Right lung (tissue), 10 donors: ENCODE results near the gene ZBTB20. TPM values are rescaled to one million over a fixed set of nuclear protein-coding genes. Genes with fewer than 3 reads are reported as not detected.
"Not testable (repeated sequence)": the region's sequence is repeated elsewhere in the genome, so short reads cannot be mapped to it uniquely, and the experiment has no call there.

ENCODE experiments used
- DNase-seq, 2 donors: peaks; one replicate each; pipeline ENCODE4 v3.0.0-alpha.2; 2013
- long read RNA-seq, 8 donors: transcript quantifications; one replicate each; lab custom pipeline, GENCODE V29; 2026
- polyA plus RNA-seq, 5 donors: library from polyadenylated mRNA; unstranded; fragments of 120-200 nt; gene quantifications; one replicate each; pipeline versions ENCODE4 v1.2.1 to v1.2.3, GENCODE V29; 2013; ENCODE audit warnings: inconsistent platforms in 1 of 5, low replicate concordance in 1 of 5; ENCODE audit not compliant: insufficient read length in 5 of 5, insufficient read depth in 1 of 5

ZBTB20 gene
- 1 to 10 TPM in 4 of 5 donors, under 1 TPM in 1; 0.86 to 5.4 (median 4.4) TPM for polyA plus RNA-seq
- long read RNA-seq, donor 1, result 0 reads
- long read RNA-seq, donor 2, result 0 reads
- long read RNA-seq, donor 3, result 0 reads
- long read RNA-seq, donor 4, result 0 reads
- long read RNA-seq, donor 5, result 0 reads
- long read RNA-seq, donor 6, result 0 reads
- long read RNA-seq, donor 7, result 0 reads
- long read RNA-seq, donor 8, result 0 reads

DNA sequence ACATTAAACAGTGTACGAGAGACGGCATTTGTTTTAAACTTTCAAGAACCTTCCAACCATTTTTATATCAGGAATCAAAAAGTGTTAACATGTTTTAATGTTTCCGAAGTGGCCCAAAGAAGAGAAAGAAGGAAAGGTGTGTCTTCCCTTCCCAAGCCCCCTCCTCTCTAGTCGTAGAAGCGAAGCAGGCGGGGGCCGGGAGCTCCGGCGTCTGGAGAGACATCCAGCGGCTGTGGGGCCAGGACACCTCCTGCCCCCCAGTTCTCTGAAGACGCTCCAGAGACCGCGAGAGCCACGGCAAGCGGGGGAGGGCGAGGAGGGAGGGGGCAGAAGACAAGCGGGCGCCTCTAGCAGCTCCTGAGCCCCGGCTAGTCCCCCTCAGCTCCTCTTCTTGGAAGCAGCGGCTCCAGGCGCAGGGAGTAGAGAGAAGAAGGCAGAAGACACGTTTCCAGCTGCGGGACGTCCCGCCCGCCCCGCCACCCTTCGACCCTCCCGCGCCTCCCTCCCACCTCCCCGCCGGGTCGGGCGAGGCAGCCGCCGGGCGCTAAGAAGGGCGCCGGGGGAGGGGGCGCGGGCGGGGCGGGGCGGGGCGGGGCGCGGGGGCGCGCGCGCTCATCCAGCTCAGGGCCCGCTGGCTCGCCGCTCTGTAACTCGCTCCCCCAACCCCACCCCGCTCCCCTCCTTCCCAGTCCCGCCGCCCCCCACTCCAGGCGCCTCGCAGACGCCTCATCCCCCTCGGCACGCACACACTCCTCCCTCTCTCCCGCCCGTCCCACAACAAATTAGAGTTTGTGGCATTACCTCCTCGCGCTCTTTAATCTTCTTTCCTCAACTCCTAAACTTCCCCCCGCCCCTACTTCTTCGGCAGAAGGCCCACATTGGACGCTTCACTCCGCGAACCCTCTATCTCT, at the start of gene ZBTB20:
ZBTB20 (minus strand) TSS at position 871 of the 911 bp plus-strand sequence.
- DNase-seq, result peak; percentile 77 to 78

DNA sequence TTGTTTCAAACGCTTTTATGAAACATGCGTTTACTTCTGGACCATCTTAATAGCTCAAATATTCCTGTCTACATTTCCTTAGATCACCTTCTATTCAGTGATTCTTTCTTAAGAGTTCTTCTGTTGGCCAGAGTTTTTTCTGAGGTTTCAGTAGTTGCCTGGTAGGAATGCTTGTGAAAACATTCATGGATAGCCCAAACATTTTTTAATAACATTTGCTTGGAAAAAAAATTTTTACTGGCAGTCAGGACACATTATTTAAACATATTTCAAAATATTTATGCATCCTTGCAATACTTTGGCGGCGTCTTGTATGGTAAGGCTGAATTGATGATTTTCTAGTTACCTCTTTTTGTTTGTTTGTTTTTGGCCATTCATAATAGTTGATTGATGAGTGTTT, 47.4 kb upstream of the ZBTB20 start:
- DNase-seq, result no peak

DNA sequence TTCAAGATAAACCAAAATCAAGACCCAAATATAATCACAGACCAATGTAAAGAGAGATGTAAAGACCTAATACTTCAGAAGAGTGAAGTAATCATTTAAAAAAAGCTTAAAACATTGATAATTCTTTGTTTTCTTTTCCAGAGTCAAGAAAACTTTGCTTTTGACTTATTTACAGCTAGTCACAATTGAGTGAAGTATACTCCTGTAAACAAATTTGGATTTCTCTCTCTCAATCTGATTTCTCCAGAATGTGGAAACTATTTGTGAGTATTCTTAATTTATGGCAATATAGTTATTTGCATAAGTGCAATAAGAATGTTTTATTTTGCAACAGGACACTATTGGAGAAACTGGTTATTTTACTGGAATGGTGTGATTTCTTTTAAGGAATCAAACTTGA, 43.7 kb upstream of the ZBTB20 start:
- no peak for DNase-seq

DNA sequence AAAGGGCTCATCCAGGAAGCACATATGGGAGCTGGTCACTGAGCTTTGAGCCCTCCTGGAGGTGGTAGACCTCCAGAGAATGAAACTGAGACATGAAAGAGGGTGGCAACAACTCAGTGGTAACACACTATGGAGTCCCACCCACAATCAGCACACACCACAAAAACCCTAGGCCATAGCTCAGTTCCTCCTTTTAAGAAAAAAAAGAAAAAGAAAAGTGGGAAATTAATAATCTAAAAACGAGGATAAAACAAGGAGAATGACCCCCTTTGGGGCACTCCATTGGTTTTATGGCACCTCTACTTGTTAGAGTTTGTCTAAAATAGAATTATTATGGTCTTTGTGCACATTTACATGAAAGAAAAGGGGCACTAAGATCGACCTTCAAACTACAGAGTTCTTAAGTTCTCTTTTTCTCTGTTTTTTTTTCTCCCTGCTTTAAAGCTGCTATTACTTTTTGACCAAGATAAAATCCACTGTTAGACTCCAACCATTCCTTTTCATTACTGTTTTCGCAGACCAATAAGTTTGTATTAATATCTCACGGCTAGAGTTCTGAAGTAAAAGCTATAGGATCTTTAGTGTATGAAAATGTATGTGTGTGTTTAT, 40.2 kb upstream of the ZBTB20 start:
- DNase-seq, result no peak

DNA sequence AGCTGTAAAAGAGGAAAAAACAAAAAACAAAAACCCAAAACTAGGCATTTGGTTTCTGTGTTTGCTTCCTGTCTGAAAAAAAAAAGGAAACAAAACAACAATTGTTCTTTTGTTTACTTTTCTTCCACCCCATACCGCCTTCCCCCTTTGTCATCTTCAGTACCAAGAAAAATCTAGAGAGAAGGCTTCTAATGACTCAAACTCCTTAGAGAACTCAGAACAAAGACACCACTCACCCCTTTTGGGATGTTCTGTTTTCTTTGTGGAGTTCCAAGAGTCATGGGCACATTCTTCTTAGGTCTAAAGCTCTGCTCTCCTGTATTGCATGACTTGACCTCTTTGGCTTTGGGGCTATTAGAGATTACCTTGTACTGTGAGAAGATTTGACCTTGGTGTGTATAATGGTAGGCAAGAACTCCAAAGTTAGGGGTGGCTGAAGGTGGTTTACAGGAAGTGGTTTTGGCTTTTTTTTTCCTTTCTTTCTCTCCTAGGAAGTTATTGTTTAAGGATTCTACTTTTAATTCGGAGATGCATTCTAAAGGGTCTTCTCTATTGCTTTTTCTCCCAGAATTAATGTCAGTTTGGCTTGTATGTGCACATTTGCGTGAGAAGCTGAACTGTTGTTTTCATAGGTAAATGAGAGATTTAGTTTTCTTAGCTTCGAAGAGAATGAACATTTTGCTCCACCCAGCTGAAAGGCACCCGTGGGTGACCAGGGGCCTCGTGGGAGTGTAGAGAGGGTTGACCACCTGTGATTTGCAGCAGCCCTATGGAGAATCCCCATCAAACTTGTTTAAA, 39.5 kb upstream of the ZBTB20 start:
- no peak for DNase-seq

DNA sequence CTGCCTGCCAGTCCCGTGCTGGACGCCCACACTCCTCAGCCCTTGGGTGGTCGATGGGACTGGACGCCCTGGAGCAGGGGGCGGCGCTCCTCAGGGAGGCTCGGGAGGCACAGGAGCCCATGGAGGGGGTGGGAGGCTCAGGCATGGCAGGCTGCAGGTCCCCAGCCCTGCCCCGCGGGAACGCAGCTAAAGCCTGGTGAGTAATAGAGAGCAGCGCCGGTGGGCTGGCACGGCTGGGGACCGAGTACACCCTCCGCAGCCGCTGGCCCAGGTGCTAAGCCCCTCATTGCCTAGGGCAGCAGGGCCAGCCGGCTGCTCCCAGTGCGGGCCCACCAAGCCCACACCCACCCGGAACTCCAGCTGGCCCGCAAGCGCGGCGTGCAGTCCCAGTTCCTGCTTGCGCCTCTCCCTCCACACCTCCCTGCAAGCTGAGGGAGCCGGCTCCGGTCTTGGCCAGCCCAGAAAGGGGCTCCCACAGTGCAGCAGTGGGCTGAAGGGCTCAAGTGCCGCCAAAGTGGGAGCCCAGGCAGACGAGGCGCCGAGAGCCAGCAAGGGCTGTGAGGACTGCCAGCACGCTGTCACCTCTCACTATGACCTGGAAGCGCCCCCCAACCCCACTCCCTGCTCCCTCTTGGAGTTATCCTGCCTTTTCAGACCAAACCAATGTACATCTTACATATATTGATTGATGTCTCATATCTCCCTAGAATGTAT, 37.9 kb upstream of the ZBTB20 start:
- DNase-seq, result not testable (repeated sequence)

DNA sequence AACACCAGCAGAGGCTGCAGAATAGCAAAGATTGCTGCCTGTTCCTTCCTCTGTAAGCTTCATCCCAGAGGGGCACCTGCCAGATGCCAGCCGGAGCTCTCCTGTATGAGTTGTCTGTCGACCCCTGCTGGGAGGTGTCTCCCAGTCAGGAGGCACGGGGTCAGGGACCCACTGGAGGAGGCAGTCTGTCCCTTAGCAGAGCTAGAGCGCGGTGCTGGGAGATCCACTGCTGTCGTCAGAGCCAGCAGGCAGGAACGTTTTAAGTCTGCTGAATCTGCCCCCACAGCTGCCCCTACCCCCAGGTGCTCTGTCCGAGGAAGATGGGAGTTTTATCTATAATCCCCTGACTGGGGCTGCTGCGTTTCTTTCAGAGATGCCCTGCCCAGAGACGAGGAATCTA, 31.8 kb upstream of the ZBTB20 start:
- DNase-seq, result not testable (repeated sequence)

DNA sequence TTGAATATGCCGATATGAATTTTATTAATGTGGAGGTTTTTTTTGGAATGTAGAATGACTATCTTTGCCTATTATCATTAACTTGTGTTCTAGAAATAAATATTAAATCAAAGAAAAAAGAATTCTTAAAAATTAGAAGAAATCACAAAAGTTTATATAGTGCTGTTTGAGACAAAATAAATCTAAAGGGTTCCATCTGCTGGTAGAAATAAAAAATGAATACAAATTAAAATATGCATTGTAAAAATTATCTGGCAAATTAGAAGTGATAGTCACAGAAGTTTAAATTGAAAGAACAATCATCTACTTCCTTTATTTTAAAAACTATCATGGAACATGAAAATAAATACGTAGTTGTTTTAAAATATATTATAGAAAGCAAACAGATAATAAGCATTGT, 22.7 kb upstream of the ZBTB20 start:
- no peak for DNase-seq

DNA sequence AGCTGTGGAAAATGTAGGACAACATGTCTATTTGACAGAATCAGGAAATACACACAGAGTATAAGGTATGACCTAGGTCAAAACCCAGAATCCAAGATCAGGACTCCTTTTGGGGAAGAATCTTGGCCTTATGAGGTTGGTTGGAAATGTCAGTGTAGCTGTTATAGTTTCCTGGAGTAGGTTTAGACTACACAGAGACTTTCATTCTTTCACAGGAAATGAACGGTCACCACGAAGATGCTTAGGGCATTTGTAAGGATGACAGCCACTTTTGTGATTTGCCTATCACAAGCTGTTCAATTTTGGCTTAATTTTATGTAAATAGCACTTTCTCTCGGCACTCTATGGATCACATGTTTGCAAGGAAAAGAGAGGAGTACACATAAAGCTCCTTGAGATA, 18.6 kb upstream of the ZBTB20 start:
- no peak for DNase-seq

DNA sequence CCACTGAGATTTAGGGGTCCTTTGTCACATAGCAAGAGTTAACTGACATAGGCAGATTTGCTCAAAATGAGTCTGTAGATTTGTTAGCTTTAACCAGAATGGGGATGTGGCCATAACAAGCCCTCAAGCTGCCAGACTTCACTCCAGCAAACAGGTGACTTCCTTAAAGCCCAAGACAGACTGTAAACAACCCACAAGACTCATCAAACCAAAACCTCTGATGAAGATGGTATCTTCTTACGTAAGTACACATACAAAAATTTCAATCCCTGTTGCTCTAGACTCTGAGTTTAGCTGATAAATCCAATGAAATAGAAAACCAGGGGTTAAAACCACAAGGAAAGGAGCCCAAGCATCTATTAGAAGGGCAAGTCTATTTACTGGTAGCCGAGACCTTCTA, 18.2 kb upstream of the ZBTB20 start:
- no peak for DNase-seq

DNA sequence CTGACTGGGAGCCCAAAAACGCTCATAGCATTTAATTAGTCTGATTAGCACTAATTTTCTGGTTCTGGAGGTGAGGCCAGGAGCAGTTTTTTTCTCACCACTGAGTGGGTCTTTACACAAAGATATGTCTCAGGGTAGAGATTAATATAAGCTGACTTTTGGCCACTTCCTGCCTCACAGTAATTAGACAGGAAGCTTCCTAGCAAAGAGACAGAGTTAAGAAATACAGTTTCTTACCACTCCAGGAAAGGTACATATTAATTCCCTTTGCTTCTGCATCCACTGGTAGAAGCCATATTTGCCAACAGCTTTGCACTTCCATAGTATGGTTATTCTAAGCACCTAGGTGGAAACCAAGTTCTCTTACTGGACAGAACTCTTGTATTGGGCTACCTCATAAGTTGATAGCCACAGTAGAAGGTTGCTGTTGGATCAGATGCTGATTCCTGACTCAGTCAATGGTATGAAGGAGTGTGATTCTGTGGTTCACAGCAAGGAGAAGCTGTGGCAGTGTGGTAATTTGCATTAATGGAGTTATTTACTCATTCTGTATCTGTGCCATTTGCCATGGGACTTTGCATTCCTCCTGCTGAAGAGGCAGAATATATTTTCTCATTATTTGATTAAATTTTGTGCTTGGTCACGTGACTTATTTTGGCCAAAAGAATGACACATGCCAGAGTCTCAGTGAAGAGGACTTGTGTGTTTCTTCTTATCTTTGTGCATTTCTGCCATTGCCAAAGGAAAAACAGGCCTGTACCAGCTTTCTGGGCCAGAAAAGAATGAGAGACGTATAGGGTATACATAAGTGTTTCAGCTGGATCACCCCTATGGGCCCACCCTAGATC, 17.5 kb upstream of the ZBTB20 start:
- no peak for DNase-seq

DNA sequence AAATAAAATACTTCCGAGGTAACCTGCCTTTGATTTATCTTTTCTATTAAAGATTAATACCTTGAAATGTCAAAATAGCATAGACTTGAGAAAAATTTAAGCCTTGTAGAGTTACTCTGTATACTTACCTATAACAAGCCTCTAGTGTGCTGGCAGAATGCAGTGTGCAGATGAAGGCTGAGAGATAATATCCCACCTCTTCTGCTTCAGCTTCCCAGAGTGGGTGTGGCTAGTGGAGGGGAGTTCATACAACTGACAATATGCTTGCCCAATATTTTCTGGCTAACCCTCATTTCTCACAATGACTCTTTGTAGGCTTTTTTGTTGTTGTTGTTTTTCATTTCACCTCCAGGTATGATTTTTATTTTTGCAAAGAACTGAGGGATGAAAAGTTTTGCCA, 15.7 kb upstream of the ZBTB20 start:
- no peak for DNase-seq

DNA sequence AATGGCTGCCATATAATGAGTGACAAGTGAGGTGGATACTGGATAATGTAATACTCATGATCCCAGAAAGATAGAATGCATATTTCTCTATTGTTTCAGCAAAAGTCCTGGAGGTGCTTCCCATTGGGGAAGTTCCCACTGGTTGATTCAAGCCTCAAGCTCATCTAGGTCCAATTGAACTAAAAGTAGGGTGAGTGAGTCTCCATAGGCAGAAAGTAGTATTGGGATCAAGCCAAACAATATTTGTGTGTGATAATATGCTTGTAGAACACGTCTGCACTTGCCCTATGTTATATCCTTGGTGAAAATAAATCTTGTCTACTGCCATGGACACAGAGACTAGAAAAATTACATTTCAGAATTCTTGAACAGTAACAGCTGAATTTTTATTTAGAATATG, 14.8 kb upstream of the ZBTB20 start:
- DNase-seq, result no peak

DNA sequence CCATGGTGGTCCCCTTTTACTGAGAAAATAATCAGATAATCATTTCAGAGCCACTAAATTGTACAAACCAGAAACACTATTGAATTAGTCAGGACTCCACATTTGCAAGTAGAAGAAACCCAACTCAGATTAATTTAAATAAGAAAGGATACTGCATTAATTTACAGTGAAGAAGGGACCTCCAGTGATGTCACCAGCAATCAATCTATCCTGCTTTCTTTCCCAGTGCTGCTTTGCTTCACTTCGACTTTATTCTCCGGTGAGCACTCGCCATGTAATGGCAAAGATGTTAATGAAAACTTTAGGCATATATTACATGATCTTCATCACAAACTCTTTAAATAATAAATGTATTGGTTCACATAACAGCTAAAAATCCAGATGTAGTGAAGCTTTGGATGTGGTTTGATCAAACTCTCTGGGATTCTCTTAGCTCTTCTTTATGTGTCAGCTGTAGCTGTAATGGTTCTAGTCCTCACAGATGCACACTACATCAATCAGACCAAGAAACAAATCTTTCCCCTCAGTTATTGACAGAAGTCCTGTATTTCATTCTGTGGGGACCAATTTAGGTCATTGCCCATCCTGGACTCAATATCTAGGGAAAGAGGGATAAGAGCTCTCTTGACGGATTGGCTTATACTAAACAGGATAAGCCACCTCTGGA, 14.2 kb upstream of the ZBTB20 start:
- DNase-seq, result no peak

DNA sequence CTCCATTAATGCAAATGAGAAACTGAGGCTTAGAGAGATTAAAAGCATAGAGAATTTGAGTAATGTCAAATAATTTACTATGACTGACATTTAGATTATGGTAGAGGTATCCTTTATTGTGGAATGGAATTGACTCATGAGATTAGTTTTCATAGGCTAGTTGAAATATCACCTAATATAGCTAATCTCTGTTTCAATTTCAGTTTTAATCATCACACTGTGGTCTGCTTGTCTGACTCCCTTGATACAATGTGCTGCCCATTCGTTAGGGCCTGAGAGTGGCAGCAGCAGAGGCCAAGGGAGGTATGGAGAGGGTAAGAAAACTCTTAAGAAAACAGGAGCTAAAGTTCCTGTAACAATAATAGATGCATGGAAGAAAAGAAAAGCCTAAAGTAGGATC, 13.2 kb upstream of the ZBTB20 start:
- no peak for DNase-seq

DNA sequence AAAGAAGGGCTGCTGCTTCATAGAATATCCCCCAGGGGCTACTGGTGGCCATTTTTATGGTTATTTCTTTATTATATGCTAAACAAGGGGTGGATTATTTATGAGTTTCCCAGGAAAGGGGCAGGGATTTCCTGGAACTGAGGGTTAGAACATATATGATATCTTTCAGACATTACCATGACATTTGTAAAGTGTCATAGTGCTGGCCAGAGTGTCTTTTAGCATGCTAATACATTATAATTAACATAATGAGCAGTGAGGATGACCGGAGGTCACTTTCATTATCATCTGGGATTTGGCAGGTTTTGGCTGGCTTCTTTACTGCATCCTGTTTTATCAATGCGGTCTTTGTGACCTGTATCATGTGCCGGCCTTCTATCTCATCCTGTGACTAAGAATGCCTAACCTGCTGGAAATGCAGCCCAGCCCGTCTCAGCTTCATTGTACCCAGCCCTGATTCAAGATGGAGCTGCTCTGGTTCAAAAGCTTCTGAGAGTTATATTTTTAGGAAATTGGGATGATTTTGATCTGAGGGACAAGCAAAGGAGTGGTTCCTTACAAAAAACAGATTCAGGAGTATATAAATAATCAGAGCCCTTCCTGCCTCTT, 9.1 kb upstream of the ZBTB20 start:
- no peak for DNase-seq

DNA sequence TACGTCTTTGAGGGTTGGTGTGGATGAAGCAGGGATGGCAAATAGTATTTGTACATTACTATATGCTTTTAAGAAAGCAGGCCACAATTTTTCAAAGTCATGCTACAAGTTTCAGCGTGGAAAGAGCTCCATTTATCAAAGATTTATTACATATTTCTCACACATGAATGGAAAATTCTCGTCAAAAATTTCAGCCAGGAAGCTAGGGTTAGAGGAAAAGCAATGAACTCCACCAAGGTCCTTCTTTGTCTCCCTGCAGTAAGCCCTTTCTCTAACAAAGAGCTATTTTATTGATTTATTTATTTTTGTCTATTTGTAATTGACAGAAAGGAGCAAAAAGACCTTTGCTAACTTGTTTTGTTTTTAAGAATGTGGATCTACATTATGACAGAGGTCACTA, 7.5 kb upstream of the ZBTB20 start:
- no peak for DNase-seq

DNA sequence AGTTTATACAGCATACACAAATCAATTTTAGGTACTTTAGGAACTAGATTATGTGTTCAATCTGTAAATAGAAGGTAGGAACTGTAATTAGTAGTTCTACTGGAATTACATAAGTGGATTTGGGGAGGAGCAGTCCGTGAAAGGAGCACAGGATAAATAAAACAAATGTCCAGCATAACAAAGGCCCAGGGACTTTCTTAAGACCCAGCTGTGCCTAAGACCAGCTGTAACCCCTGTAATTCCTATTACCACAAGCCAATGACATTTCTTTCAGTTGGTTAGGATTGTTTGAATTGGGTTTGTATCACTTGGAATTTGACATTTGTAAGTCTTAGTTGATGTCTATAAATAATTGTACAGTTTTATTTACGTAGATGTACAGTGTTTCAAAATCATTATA, 4.8 kb upstream of the ZBTB20 start:
- DNase-seq, result no peak

DNA sequence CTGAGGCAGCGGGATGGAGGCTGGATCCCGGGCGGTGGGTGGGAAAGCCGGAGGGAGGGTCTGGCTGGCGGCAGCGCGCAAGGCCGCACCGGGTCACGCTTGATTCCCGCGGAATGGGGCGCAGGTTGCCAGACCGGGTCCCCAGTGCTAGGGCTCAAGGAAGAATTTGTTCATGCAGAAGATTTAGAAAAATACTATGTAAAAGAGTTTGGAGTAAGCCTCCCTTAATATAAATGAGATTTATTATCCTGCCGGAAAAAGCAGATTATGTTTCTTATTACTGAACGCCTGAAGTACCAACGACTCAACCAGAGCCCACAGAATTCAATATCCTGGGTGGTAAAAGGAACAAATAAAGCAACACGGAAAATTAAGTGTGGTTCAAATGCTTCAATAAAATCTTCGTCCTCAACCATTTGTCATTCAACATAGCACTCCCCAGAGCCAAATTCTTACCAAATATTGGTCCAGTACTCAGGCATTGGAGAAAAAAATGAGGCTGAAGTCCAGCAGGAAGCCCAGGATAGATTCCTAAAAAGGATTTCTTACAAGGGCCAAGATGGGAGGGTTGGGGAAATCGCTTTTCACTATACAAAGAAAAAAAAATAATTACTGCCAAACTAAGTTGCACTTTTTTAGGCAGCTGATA, 1.2 kb upstream of the ZBTB20 start:
- no peak for DNase-seq
